ENCODE results near the gene WDR70.
A peak's percentile ranks its signal among the peaks of the same experiment; 100 is the strongest.

Gene WDR70

GRCh38 chr5:37717613-37718431, 338.7 kb downstream of the WDR70 start:
- H3K27ac ChIP-seq = peak overlapping the region; percentile 39; the same call in 1 of the 2 replicates

GRCh38 chr5:37720550-37720952, 341.4 kb downstream of the WDR70 start:
- no peak for TF ChIP-seq CTCF (conservative IDR thresholded peaks at IDR 0.05)
- no peak for TF ChIP-seq ZFX (IDR thresholded peaks at IDR 0.05)
- no peak overlapping the region for H3K27ac ChIP-seq

More at GRCh38 chr5:37717613-37718431, 338.7 kb downstream of the WDR70 start:
- no peak for TF ChIP-seq CTCF (conservative IDR thresholded peaks at IDR 0.05)

GRCh38 chr5:37721447-37721871, 342.3 kb downstream of the WDR70 start:
- TF ChIP-seq CTCF (conservative IDR thresholded peaks at IDR 0.05) (no peak), ZFX (IDR thresholded peaks at IDR 0.05) (no peak)
- no peak overlapping the region for H3K27ac ChIP-seq

- no peak overlapping the region for H3K27ac ChIP-seq
- TF ChIP-seq ZFX (IDR thresholded peaks at IDR 0.05) (no peak), CTCF (conservative IDR thresholded peaks at IDR 0.05) (no peak)
Observed at GRCh38 chr5:37722236-37723161, 343.4 kb downstream of the WDR70 start.

GRCh38 chr5:37723162-37723961, 344.2 kb downstream of the WDR70 start:
- no peak for TF ChIP-seq ZFX (IDR thresholded peaks at IDR 0.05)
- TF ChIP-seq CTCF (conservative IDR thresholded peaks at IDR 0.05) = peak; percentile 66
- no peak overlapping the region for H3K27ac ChIP-seq

GRCh38 chr5:37724395-37725125, 345.4 kb downstream of the WDR70 start:
- H3K27ac ChIP-seq = no peak overlapping the region
- TF ChIP-seq ZFX (IDR thresholded peaks at IDR 0.05) (no peak), CTCF (conservative IDR thresholded peaks at IDR 0.05) (no peak)

All from C4-2B (cell line).